ENCODE data around the gene SLFNL1.

SLFNL1 gene

GRCh38 chr1:40986328-40986783, 35.2 kb downstream of the SLFNL1 start:
- DNase-seq (ENCODE audit: low spot score), result no peak

GRCh38 chr1:40985875-40986274, 35.6 kb downstream of the SLFNL1 start:
- DNase-seq (ENCODE audit: low spot score), result no peak

- DNase-seq (ENCODE audit: low spot score), result no peak
Measured at GRCh38 chr1:40985161-40985560, 36.4 kb downstream of the SLFNL1 start.

- DNase-seq (ENCODE audit: low spot score), result no peak
Measured at GRCh38 chr1:40984531-40984930, 37.0 kb downstream of the SLFNL1 start.

- DNase-seq (ENCODE audit: low spot score), result no peak
Measured at GRCh38 chr1:40984066-40984465, 37.5 kb downstream of the SLFNL1 start.

GRCh38 chr1:40983286-40983685, 38.2 kb downstream of the SLFNL1 start:
- DNase-seq (ENCODE audit: low spot score), result no peak

GRCh38 chr1:40982721-40983120, 38.8 kb downstream of the SLFNL1 start:
- no peak for DNase-seq (ENCODE audit: low spot score)

- DNase-seq (ENCODE audit: low spot score), result no peak
Measured at GRCh38 chr1:40981691-40982448, 39.7 kb downstream of the SLFNL1 start.

- DNase-seq (ENCODE audit: low spot score), result peak; percentile 41
Measured at GRCh38 chr1:40980453-40981121, 40.9 kb downstream of the SLFNL1 start.

- no peak for DNase-seq (ENCODE audit: low spot score)
Measured at GRCh38 chr1:40980068-40980452, 41.5 kb downstream of the SLFNL1 start.

GRCh38 chr1:40979241-40980067, 42.1 kb downstream of the SLFNL1 start, which contains the start of gene CTPS1:
CTPS1 (plus strand) TSS chr1:40979696; CDS start chr1:40983291, 3,595 bp downstream.
- DNase-seq (ENCODE audit: low spot score), result peak; percentile 95

- no peak for DNase-seq (ENCODE audit: low spot score)
Measured at GRCh38 chr1:40978886-40979240, 42.7 kb downstream of the SLFNL1 start.

GRCh38 chr1:40977716-40978115, 43.8 kb downstream of the SLFNL1 start:
- DNase-seq (ENCODE audit: low spot score), result no peak

- no peak for DNase-seq (ENCODE audit: low spot score)
Measured at GRCh38 chr1:40976952-40977690, 44.4 kb downstream of the SLFNL1 start.

GRCh38 chr1:40974945-40975344, 46.6 kb downstream of the SLFNL1 start:
- no peak for DNase-seq (ENCODE audit: low spot score)

- no peak for DNase-seq (ENCODE audit: low spot score)
Measured at GRCh38 chr1:40973912-40974311, 47.6 kb downstream of the SLFNL1 start.

- DNase-seq (ENCODE audit: low spot score), result no peak
Measured at GRCh38 chr1:40971966-40972365, 49.6 kb downstream of the SLFNL1 start.

GRCh38 chr1:40969445-40969844, 52.1 kb downstream of the SLFNL1 start:
- DNase-seq (ENCODE audit: low spot score), result no peak

GRCh38 chr1:40966417-40966816, 55.1 kb downstream of the SLFNL1 start:
- no peak for DNase-seq (ENCODE audit: low spot score)
